OCI-LY7 (cell line): ENCODE data around the gene SDK2. TPM values are rescaled to one million over a fixed set of nuclear protein-coding genes. Genes with fewer than 3 reads are reported as not detected.

Experiments used
- BruUV-seq: library from RNA; stranded (reverse); fragments of 400-500 nt; replicated peaks from 2 replicates; lab custom pipeline; 2021; lab: Mats Ljungman, UMichigan
- CTCF ChIA-PET: fragments of 300-600 bp; sonication (Branson Sonifier 250); formaldehyde crosslinking; loops from one replicate; lab custom pipeline; 2022; ENCODE audit warnings: antibody characterized with exemption; ENCODE audit not compliant: unreplicated experiment; lab: Charles Lee
- POLR2A ChIA-PET: fragments of 300-600 bp; sonication (Branson Sonifier 250); formaldehyde crosslinking; loops from one replicate; lab custom pipeline; 2022; ENCODE audit warnings: antibody characterized with exemption; lab: Charles Lee
- DNase-seq: peaks from one replicate; pipeline ENCODE4 v3.0.0-alpha.2; 2015; ENCODE audit warnings: low spot score
- H2AFZ ChIP-seq: fragments of 200-600 bp; sonication (generic), shearing (Covaris generic); 2 replicates; pipeline ENCODE4 v1.6.1; 2014; ENCODE audit warnings: mild to moderate bottlenecking, antibody characterized with exemption, low read length, moderate library complexity
- H3K27ac ChIP-seq: fragments of 200-600 bp; sonication (generic); 2 replicates; pipeline ENCODE4 v1.5.1; 2014; ENCODE audit warnings: mixed run types, low read depth, mild to moderate bottlenecking, moderate library complexity, low read length, inconsistent platforms; ENCODE audit not compliant: poor library complexity, severe bottlenecking
- H3K36me3 ChIP-seq: fragments of 200-600 bp; sonication (generic); 2 replicates; pipeline ENCODE4 v1.6.1; 2014; ENCODE audit warnings: mild to moderate bottlenecking, antibody characterized with exemption, low read length, moderate library complexity, mixed read lengths; ENCODE audit not compliant: insufficient read depth
- H3K4me1 ChIP-seq: fragments of 200-600 bp; sonication (generic); 2 replicates; pipeline ENCODE4 v1.5.1; 2014; ENCODE audit warnings: mild to moderate bottlenecking, low read length; ENCODE audit not compliant: insufficient read depth, poor library complexity, severe bottlenecking
- H3K4me2 ChIP-seq: fragments of 200-600 bp; sonication (generic); 2 replicates; pipeline ENCODE4 v1.6.1; 2014; ENCODE audit warnings: mild to moderate bottlenecking, low read length
- H3K4me3 ChIP-seq: fragments of 200-600 bp; sonication (generic); 2 replicates; pipeline ENCODE4 v1.5.1; 2014; ENCODE audit warnings: mild to moderate bottlenecking, low read depth, low read length; ENCODE audit not compliant: poor library complexity, severe bottlenecking
- H3K79me2 ChIP-seq: fragments of 200-600 bp; sonication (generic); 2 replicates; pipeline ENCODE4 v1.6.1; 2016; ENCODE audit warnings: low read depth, mild to moderate bottlenecking, low read length, moderate library complexity, mixed read lengths; ENCODE audit not compliant: insufficient read depth
- H3K9me2 ChIP-seq: fragments of 200-600 bp; sonication (generic); 2 replicates; pipeline ENCODE4 v1.6.1; 2016; ENCODE audit warnings: mild to moderate bottlenecking, low read length, mixed read lengths; ENCODE audit not compliant: insufficient read depth
- H3K9me3 ChIP-seq: fragments of 200-600 bp; sonication (generic); 2 replicates; pipeline ENCODE4 v1.6.1; 2014; ENCODE audit warnings: mild to moderate bottlenecking, mixed run types, low read length, mixed read lengths
- H4K20me1 ChIP-seq: fragments of 200-600 bp; sonication (generic); 2 replicates; pipeline ENCODE4 v1.6.1; 2014; ENCODE audit warnings: mild to moderate bottlenecking, antibody characterized with exemption, low read length, moderate library complexity, mixed read lengths; ENCODE audit not compliant: insufficient read depth
- CTCF ChIP-seq: fragments of 200-600 bp; sonication (generic); conservative IDR thresholded peaks from 2 replicates; pipeline ENCODE4 v1.5.1; 2014; ENCODE audit warnings: mild to moderate bottlenecking, antibody characterized with exemption, low read length, moderate library complexity, mixed read lengths
- EZH2phosphoT487 ChIP-seq: fragments of 200-600 bp; sonication (generic); IDR thresholded peaks from 2 replicates; pipeline ENCODE4 v1.6.1; 2018; ENCODE audit warnings: low read depth, borderline replicate concordance, mild to moderate bottlenecking, mixed run types, antibody characterized with exemption, low read length, moderate library complexity, mixed read lengths
- intact Hi-C: fragments of 100-400 bp; cut with micrococcal nuclease; formaldehyde crosslinking; loops from one replicate; pipeline ENCODE4 v1.10.0; 2022; ENCODE audit not compliant: unreplicated experiment
- total RNA-seq, 2 experiments: library from RNA; depleted of rRNA in 1 of 2; stranded (reverse); fragments of >200 nt in 1 of 2; shearing (Covaris generic) in 1 of 2; gene quantifications; 2 replicates each; pipeline ENCODE4 v1.2.3, GENCODE V29; 2014 to 2022

SDK2 gene
- total RNA-seq, 2 experiments from 2014 or later, result 0.32 to 1.8 TPM

DNA sequence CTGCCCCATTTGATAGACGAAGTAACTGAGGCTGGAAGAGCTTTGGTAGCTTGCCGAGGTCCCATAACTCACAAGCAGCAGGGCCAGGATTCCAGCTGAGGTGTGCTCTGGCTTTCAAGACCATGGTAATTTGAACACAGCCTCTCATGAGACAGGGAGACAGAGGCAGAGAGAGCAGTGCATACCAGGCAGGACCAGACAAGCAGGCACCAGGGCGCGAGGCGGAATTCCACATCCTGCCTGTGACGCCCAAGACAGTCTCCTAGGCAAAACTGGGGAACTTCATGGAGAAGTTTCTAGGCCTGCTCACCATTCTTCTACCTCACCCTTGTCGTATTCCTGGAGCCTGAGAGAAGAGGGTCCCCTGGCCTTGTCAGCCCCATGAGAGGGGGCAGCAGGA, 19.2 kb downstream of the SDK2 start:
- no peaks in the 10 kb centered on the region for H3K36me3 ChIP-seq
- POLR2A ChIA-PET, result no interaction called here
- H3K79me2 ChIP-seq, result no peaks in the 10 kb centered on the region
- H3K9me3 ChIP-seq, result no peaks in the 10 kb centered on the region
- intact Hi-C loops, result no loop called here
- H3K4me2 ChIP-seq, result no peak overlapping the region
- no peaks in the 10 kb centered on the region for H3K9me2 ChIP-seq
- no peak overlapping the region for H2AFZ ChIP-seq
- no peaks in the 10 kb centered on the region for H4K20me1 ChIP-seq
- H3K4me3 ChIP-seq, result no peak overlapping the region
- TF ChIP-seq EZH2phosphoT487 (no peak), CTCF (no peak)
- no peak for DNase-seq
- no peaks in the 10 kb centered on the region for H3K4me1 ChIP-seq
- CTCF ChIA-PET, result no interaction called here
- BruUV-seq, result no TSS peak
- no peak overlapping the region for H3K27ac ChIP-seq

- H3K9me3 ChIP-seq, result peaks cover 2% of the 10 kb centered on the region; the same call in 1 of the 2 replicates
- H3K4me2 ChIP-seq, result no peak overlapping the region
- H3K9me2 ChIP-seq, result no peaks in the 10 kb centered on the region
- BruUV-seq, result no TSS peak
- DNase-seq, result no peak
- no peaks in the 10 kb centered on the region for H3K79me2 ChIP-seq
- no peak overlapping the region for H3K27ac ChIP-seq
- no peak overlapping the region for H3K4me3 ChIP-seq
- POLR2A ChIA-PET, result no interaction called here
- H3K36me3 ChIP-seq, result no peaks in the 10 kb centered on the region
- H2AFZ ChIP-seq, result no peak overlapping the region
- TF ChIP-seq EZH2phosphoT487, result no peak
- TF ChIP-seq CTCF, result no peak
- no peaks in the 10 kb centered on the region for H3K4me1 ChIP-seq
- H4K20me1 ChIP-seq, result no peaks in the 10 kb centered on the region
- intact Hi-C loops, result no loop called here
- CTCF ChIA-PET, result no interaction called here
Observed at GRCh38 chr17:73624496-73624988, 19.7 kb downstream of the SDK2 start.

GRCh38 chr17:73623818-73624217, 20.4 kb downstream of the SDK2 start:
- no TSS peak for BruUV-seq
- Histone ChIP-seq H3K79me2 (no peaks in the 10 kb centered on the region), H3K9me3 (peaks cover 7% of the 10 kb centered on the region; the same call in 1 of the 2 replicates), H3K4me2 (no peak overlapping the region), H3K4me1 (no peaks in the 10 kb centered on the region), H3K27ac (no peak overlapping the region), H3K9me2 (no peaks in the 10 kb centered on the region), H2AFZ (no peak overlapping the region), H3K4me3 (no peak overlapping the region), H4K20me1 (no peaks in the 10 kb centered on the region), H3K36me3 (no peaks in the 10 kb centered on the region)
- intact Hi-C loops, result no loop called here
- no peak for TF ChIP-seq EZH2phosphoT487
- TF ChIP-seq CTCF, result no peak
- DNase-seq, result no peak
- ChIA-PET POLR2A (no interaction called here), CTCF (no interaction called here)
